Measurements from ENCODE around the gene MOCOS. TPM values are rescaled to one million over a fixed set of nuclear protein-coding genes. Genes with fewer than 3 reads are reported as not detected.

MOCOS gene
- total and polyA plus RNA-seq, 2 of the 8 experiments (the other 6 are each of a cell fraction or from before 2014, with no cell fraction given): 4.7 to 5.8 TPM

- TF ChIP-seq CBX8 (IDR thresholded peaks at IDR 0.05; ENCODE audit: borderline replicate concordance, low read depth, low read length): no peak
Observed at GRCh38 chr18:36301884-36302283, 114.6 kb downstream of the MOCOS start (continued).

All from H1 (cell line).